ENCODE data around the gene TOX2. TPM values are rescaled to one million over a fixed set of nuclear protein-coding genes. Genes with fewer than 3 reads are reported as not detected.
"Not testable (repeated sequence)": the region's sequence is repeated elsewhere in the genome, so short reads cannot be mapped to it uniquely, and the experiment has no call there.

TOX2 gene
- total RNA-seq, 1 experiment from 2014 or later, result 0.83 TPM

DNA sequence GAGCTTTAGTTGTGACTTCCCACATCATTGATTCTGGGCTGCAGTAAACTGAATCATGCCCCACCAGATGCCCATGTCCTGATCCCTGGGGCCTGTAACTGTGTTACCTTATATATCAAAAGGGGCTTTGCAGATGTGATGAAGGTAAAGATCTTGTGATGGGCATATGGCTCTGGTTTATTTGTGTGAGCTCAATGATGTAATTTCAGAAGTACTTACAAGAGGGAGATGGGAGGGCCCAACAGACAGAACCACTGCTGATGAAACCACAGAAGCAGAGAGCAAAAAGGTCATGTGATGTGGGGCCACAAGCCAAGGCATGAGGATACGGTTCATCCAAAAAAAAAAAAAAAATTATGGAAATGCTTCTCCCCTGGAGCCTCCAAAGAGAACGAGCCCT lies 118.7 kb downstream of the TOX2 start:
- DNase-seq (ENCODE audit: low spot score), result peak; percentile 54

- no peak for DNase-seq (ENCODE audit: low spot score)
Measured at GRCh38 chr20:44033873-44034272, 119.2 kb downstream of the TOX2 start.

GRCh38 chr20:44034451-44034850 lies 119.8 kb downstream of the TOX2 start:
- DNase-seq (ENCODE audit: low spot score), result no peak

DNA sequence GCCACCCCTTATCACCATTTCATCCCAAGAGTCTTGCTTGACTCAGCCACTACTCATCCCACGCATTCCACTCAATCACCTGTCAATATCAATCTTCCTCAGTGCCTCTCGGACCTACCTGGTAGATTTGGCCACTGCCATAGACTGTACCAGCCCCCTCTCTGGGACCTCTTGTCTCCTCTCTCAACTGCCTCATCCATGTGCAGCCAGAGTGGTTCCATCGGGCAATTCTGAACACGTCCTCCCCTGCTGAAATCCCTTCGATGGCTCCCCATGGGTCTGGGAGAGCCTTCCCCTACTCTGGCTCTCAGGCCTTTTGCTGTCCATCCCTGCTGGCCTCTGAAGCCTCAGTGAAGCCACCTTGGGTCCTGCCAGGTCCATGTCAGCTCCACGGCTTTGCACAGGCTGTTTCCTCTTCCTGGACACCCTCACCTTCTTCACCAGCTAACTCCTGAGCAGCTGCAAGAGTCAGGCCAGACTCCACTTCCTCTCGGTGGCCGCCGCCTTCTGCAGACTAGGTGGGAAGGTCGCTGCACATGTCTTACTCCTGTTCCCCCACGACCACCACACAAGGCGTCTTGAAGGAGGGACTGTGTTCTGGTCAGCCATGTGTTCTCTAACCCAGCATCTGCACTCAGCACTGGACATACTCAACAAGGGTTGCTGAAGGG lies 120.4 kb downstream of the TOX2 start:
- no peak for DNase-seq (ENCODE audit: low spot score)

DNA sequence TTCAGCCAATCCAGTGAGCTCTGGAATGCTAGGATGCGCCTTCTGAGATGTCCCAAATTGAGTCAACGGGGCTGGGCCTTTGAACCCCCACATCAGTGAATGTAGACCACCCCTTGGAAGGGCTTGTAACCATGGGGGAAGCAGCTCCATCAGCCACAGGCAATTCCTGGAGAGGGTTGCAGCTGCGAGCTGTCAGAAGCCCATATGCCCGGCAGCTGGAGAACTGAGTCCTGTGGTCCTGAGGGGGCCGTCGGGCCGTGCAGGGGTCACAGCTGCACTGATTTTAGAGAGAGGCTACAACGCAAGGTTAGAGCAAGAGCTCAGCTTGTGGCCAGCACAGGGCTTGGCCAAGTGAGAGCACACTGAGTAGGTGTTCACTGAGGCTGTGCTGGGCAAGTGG lies 121.3 kb downstream of the TOX2 start:
- DNase-seq (ENCODE audit: low spot score), result no peak

DNA sequence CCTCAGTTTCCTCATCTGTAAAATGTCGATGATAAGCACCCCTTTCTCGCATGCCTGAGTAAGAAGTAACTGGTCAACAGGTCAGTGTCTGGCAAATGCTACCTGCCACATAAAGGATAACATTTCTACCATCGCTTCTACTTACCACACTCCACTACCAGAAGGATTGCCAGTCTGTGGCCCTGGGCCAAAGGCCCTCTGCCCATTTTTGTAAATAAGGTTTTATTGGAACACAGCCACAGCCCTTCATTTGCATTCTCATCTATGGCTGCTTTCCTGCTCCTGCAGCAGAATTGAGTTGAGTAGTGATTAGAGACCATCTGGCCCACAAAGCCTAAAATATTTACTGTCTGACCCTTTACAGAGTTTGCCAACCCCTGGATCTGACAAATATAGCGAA lies 121.8 kb downstream of the TOX2 start:
- no peak for DNase-seq (ENCODE audit: low spot score)

DNA sequence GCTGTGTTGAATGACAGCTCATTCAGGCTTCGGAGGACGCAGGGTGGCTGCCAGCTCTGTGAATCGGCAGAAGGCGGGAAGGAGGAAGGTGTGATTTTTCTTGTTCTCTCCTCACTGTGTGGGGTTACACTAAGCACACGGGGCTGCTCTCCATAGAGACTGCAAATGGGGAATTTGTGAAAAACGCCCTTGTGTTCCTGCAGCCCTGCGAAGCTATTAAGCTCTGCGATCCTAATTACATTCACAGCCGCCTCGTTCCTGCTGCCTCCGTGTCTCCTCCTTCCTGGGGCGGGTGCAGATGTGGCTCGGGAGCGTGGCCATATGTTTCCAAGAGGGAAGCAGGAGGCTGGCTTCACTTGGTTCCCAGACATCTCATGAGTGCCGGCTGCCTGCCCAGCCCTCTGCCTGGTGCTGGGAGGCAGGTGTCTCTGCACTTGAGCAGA lies 124.0 kb downstream of the TOX2 start:
- no peak for DNase-seq (ENCODE audit: low spot score)

GRCh38 chr20:44039147-44039546 lies 124.5 kb downstream of the TOX2 start:
- DNase-seq (ENCODE audit: low spot score), result no peak

- no peak for DNase-seq (ENCODE audit: low spot score)
Measured at GRCh38 chr20:44039741-44040140, 125.1 kb downstream of the TOX2 start.

DNA sequence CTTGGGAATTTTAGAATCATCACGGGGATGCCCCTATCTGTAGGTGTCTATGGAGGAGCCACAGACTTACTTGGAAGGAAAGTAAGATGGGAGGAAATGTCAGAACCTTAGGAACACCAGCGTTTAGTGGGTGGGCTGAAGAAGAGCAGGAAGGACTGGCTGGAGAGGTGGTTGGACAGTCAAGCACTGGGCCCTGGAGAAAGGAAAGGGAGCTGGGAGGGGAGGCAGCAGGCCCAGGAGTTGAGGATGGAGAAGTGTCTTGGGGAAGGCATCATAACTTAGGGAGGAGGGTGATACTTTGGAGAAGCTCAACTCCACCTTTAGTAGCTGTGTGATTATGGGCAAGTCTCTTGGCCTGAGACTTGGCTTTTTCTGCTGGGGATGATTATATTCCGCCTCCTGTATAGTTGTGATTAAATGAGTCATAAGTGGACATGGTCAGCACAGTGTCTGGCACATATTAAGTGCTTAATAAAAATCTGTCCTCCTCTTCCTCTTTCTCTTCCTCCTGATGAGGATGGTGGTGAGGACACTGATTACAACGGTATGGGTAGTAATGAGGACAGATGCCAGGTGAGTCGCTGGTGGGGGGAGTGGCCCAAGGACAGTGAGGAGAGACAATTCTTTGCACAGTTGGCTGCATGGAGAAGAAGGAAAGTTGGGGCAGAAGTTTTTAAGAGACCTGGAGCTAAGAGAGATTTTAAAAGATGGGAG lies 125.7 kb downstream of the TOX2 start:
- DNase-seq (ENCODE audit: low spot score), result no peak

DNA sequence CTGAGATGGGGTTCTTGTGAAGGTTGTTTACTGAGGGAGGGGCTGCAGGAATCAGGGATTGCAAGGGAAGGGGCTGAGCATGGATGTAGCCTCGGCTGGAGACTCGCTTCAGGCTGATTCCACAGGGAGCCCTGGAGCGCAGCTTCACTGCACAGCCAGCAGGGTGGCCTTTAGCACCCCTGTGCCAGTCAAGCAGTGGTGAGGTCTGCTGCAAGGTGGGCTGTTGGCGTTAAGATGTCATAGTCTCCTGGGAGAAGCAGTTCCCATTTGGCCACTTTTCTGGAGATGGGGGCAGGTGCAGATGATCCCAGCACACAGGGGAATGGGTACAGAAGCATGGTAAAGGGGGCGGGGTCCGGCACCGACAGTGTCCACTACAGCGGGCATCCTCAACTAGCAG lies 126.3 kb downstream of the TOX2 start:
- no peak for DNase-seq (ENCODE audit: low spot score)

DNA sequence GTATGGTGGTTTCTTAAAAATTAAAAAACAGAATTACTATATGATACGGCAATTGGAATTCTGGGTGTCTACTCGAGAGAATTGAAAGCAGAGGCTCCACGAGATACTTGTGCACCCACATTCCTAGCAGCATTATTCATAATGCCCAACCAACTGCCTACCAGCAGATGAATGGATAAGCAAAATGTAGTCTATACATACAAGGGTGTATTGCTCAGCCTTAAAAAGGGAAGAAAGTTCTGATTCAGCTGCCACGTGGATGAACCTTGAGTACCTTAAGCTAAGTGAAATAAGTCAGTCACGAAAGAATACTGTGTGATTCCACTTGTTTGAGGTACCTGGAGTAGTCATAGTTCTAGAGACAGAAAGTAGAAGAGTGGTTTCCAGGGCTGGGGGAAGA lies 130.1 kb downstream of the TOX2 start:
- not testable (repeated sequence) for DNase-seq (ENCODE audit: low spot score)

DNA sequence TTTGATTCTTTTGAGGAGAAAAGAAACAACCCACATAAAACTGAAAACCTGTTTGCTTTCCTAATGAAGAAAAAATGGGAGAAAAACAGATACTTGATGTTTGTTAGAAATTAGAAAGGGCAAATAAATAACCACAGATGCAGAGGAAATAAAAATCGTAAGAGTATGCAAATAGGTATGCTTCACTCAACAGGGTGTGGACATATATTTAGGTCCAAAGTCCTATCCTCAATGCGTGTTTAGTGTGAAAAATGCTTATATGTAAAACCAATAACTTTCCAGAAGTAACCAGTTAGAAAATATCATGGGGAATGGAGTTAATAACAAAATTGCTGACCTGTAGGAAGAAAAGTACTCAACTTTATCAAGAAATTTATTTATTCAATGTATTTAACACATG lies 135.7 kb downstream of the TOX2 start:
- no peak for DNase-seq (ENCODE audit: low spot score)

DNA sequence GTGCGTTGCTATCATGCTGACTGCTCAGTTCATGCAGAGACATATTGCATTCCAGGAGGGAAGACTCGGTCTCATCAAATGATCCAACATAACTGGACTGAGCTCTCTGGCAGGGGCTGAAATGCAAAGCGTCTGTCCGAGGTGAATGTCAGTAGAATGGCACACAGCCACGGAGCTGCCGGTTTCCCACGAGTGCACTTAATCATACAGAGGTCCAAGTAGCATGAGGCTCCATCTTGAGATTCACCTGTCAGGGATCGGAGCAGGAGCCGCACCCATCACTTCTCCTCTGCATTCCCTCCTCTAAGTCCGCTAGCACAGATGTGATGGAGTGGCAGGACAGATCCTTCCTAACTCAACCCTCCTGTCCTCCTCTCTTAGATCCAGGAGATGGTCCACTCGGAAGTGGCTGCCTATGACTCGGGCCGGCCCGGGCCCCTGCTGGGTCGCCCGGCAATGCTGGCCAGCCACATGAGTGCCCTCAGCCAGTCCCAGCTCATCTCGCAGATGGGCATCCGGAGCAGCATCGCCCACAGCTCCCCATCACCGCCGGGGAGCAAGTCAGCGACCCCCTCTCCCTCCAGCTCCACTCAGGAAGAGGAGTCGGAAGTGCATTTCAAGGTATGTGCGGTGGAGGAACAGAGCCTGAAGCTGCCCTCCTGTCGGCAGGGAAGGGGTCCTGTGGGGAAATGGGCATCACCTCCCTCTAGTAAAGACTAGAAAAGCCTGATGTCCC lies 136.4 kb downstream of the TOX2 start:
- no peak for DNase-seq (ENCODE audit: low spot score)

DNA sequence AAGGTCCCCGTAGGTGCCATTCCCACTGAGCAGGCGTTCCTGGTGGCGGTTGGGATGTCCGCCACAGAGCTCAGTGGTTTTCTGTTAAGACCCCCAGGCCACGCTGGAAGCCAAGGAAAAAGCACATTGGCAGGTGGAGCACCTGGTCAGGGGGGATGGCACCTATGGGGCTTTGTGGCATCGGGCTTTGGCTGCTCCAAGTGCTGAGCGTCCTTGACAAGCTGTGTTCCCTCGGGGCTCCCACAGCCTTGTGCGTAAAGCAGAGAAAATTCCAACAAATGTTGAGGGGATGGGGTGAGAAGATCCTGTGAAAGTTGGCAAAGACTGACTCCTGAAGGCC lies 137.0 kb downstream of the TOX2 start:
- no peak for DNase-seq (ENCODE audit: low spot score)

GRCh38 chr20:44052166-44052565 lies 137.5 kb downstream of the TOX2 start:
- no peak for DNase-seq (ENCODE audit: low spot score)

DNA sequence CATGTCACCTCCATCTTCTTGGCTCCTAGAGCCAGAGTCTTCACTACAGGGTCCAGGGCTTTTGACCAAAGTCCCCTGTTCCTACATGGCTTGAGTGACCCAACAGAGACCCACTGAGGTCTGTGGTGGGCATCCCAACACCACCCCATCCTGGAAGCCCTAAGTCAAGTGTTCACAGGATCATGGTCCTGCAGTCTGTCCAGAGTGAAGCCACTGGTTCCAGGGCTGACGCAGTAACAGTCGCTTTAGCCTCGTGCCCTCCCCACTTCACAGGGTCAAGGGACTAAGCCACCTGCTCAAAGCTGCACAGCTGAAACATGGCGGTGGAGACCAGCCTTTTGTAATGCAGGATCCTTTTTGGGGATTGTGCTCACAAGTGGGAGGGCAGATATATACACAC lies 138.4 kb downstream of the TOX2 start:
- DNase-seq (ENCODE audit: low spot score), result no peak

DNA sequence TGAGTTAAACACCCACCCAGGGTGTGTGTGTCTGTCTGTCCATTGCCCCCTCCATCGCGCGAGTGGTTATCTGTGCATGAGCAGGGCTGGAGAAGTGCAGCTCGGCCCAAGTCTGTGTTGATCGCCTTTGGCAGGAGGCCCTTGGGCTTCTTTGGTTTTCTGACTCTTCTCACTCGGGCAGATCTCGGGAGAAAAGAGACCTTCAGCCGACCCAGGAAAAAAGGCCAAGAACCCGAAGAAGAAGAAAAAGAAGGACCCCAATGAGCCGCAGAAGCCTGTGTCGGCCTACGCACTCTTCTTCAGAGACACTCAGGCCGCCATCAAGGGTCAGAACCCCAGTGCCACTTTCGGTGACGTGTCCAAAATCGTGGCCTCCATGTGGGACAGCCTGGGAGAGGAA lies 139.5 kb downstream of the TOX2 start:
- DNase-seq (ENCODE audit: low spot score), result no peak

DNA sequence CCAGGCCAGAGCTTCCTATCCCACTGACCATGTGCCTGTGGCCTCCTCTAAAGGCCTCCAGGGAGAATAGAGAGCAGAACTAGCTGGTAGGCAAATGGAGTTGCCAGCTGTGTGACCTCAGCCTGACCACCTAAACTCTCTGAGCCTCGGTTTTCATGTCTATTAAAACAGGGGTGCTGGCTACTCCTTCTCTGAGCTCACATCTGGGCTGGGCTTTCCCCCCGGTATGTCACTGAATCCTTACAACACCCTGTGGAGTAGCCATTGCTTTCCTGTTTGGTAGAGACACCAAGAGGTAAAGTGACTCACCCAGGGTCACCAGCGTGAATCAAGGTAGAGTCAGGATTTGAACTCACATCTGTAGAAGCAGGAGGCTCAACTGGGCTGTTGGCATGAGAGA lies 140.2 kb downstream of the TOX2 start:
- DNase-seq (ENCODE audit: low spot score), result no peak

DNA sequence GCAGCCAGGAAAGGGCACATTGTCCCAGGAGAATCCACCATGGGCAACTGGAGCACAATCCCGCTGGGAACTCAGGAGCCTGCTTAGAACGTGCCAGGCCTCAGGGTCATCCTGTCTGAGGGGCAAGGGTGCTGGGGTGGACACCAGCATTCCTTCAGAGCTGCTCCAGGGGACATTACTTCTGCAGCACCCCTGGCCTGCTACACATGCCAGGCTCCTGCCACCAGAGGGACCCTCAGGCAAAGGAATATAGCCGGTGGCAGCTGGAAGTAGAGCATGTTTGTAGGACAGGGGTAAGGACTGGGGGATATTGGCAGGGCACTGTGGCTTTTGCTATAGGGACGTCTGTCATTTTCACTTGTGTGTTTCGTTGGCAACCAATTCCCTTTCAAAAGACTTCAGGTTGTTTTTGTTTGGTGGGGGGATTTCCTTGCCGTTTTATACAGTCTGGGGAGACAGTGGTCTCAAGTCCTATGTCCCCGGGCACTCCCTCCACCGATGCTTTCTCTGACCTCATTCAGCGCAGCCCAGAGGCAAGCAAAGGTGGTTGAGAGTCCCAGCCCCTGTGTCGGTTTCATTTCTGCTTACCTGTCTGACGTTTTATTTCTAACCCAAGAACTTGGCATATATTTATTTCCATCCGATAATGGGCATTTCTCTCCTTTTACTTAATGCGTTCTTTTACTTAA lies 141.5 kb downstream of the TOX2 start:
- peak; percentile 27 for DNase-seq (ENCODE audit: low spot score)

DNA sequence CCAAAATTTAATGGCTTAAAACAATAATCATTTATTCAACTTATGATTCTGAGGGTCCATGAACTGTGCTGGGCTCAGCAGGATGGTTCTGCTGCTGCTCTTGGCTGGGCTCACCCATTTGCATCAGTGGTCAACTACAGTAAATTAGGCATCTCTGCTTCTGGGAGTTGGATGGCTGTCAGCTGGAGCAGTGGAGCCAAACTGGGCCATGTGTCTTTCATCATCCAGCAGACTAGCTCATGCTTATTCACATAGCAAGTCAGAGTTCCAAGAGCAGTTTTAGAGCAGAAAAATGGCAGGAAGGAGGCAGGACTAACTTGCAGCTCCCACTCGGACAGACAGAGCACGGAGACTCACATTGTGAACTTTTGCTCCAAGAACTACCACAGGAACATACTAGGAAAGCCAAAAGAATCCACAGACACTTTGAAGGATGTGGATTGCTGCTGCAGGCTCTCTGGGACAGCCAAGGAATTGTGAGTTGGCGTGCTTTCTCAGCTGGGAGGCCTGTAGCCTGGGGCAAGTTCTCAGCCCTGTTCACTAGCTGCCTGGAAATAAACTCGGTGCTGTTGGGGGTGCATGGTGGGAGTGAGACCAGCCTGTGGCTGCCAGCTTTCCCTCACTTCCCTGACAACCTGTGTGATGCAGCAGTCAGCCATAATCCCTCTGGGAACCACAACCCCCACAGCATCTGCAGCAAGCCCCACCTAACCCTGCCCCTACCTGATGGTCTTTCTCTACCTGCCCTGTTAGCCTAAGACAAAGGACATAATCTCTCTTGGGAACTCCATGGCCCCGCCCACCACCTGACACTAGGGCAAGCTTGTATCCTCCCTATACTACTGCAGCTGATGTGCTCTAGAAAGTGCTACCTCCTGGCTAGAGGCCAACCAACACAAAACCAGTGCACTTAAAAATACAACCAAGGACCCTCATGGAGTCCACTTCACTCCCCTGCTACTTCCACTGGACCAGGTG lies 143.3 kb downstream of the TOX2 start:
- DNase-seq (ENCODE audit: low spot score), result no peak
